Activated T-helper 17 cell treated with anti-CD3 and anti-CD28 coated beads, Interleukin-2, amount 50 U/mL, for 72 hours (primary cell): Measurements from ENCODE around the gene ME3. TPM values are rescaled to one million over a fixed set of nuclear protein-coding genes. Genes with fewer than 3 reads are reported as not detected.

ENCODE experiments used
- ATAC-seq: fragments of 150-1000 bp; cut with Tn5 transposase; replicated peaks from 2 replicates; pipeline ENCODE4 v1.10.0; 2021; ENCODE audit warnings: mild to moderate bottlenecking, moderate library complexity
- H3K27ac Mint-ChIP-seq: one replicate; pipeline ENCODE4 v1.8.0; 2022; ENCODE audit warnings: mixed read lengths
- H3K27me3 Mint-ChIP-seq: one replicate; pipeline ENCODE4 v1.8.0; 2022; ENCODE audit warnings: mixed read lengths
- H3K36me3 Mint-ChIP-seq: one replicate; pipeline ENCODE4 v1.8.0; 2022; ENCODE audit warnings: low read depth, mild to moderate bottlenecking, mixed read lengths
- H3K4me1 Mint-ChIP-seq: one replicate; pipeline ENCODE4 v1.8.0; 2022; ENCODE audit warnings: mixed read lengths
- H3K4me3 Mint-ChIP-seq: one replicate; pipeline ENCODE4 v1.8.0; 2022; ENCODE audit warnings: mild to moderate bottlenecking, mixed read lengths
- H3K9me3 Mint-ChIP-seq: one replicate; pipeline ENCODE4 v1.8.0; 2022; ENCODE audit warnings: mixed read lengths
- total RNA-seq, 2 donors: library from RNA; stranded (reverse); gene quantifications; one replicate each; pipeline ENCODE4 v1.2.3, GENCODE V29; 2022

Gene ME3
- total RNA-seq, 2 donors from 2014 or later, result 1.5 to 2.9 TPM

- Mint-ChIP-seq H3K4me3 (no peak overlapping the region), H3K36me3 (no peaks in the 10 kb centered on the region), H3K4me1 (no peaks in the 10 kb centered on the region), H3K27me3 (peaks cover 6% of the 10 kb centered on the region), H3K9me3 (no peaks in the 10 kb centered on the region), H3K27ac (no peak overlapping the region)
- no peak for ATAC-seq
These were observed 6.4 kb upstream of the ME3 start for GRCh38 chr11:86678823-86679222.

GRCh38 chr11:86678296-86678695 is 5.9 kb upstream of the ME3 start:
- no peaks in the 10 kb centered on the region for H3K9me3 Mint-ChIP-seq
- no peaks in the 10 kb centered on the region for H3K36me3 Mint-ChIP-seq
- peaks cover 6% of the 10 kb centered on the region for H3K27me3 Mint-ChIP-seq
- no peak overlapping the region for H3K4me3 Mint-ChIP-seq
- ATAC-seq, result no peak
- no peaks in the 10 kb centered on the region for H3K4me1 Mint-ChIP-seq
- H3K27ac Mint-ChIP-seq, result no peak overlapping the region

GRCh38 chr11:86676533-86677154 is 4.2 kb upstream of the ME3 start:
- Mint-ChIP-seq H3K4me1 (no peaks in the 10 kb centered on the region), H3K36me3 (no peaks in the 10 kb centered on the region), H3K4me3 (no peak overlapping the region), H3K9me3 (no peaks in the 10 kb centered on the region), H3K27me3 (peaks cover 3% of the 10 kb centered on the region), H3K27ac (no peak overlapping the region)
- no peak for ATAC-seq

GRCh38 chr11:86676010-86676409 is 3.6 kb upstream of the ME3 start:
- Mint-ChIP-seq H3K4me1 (no peaks in the 10 kb centered on the region), H3K27ac (no peak overlapping the region), H3K36me3 (no peaks in the 10 kb centered on the region), H3K27me3 (peaks cover 6% of the 10 kb centered on the region), H3K4me3 (no peak overlapping the region), H3K9me3 (no peaks in the 10 kb centered on the region)
- no peak for ATAC-seq

GRCh38 chr11:86675017-86675416 is 2.6 kb upstream of the ME3 start:
- Mint-ChIP-seq H3K27me3 (peaks cover 6% of the 10 kb centered on the region), H3K9me3 (no peaks in the 10 kb centered on the region), H3K27ac (no peak overlapping the region), H3K36me3 (no peaks in the 10 kb centered on the region), H3K4me3 (no peak overlapping the region), H3K4me1 (no peaks in the 10 kb centered on the region)
- no peak for ATAC-seq

- no peaks in the 10 kb centered on the region for H3K36me3 Mint-ChIP-seq
- ATAC-seq, result no peak
- H3K4me1 Mint-ChIP-seq, result no peaks in the 10 kb centered on the region
- H3K27me3 Mint-ChIP-seq, result peaks cover 9% of the 10 kb centered on the region
- no peaks in the 10 kb centered on the region for H3K9me3 Mint-ChIP-seq
- H3K4me3 Mint-ChIP-seq, result no peak overlapping the region
- H3K27ac Mint-ChIP-seq, result no peak overlapping the region
These were observed 1.7 kb upstream of the ME3 start for GRCh38 chr11:86673872-86674750.

GRCh38 chr11:86673055-86673843 is 833 bp upstream of the ME3 start:
- Mint-ChIP-seq H3K9me3 (no peaks in the 10 kb centered on the region), H3K36me3 (no peaks in the 10 kb centered on the region), H3K27ac (no peak overlapping the region), H3K4me1 (no peaks in the 10 kb centered on the region), H3K4me3 (peak overlapping the region; percentile 78), H3K27me3 (peaks cover 9% of the 10 kb centered on the region)
- no peak for ATAC-seq

GRCh38 chr11:86671531-86672006 is 847 bp downstream of the ME3 start:
- Mint-ChIP-seq H3K36me3 (no peaks in the 10 kb centered on the region), H3K27me3 (peaks cover 18% of the 10 kb centered on the region), H3K9me3 (no peaks in the 10 kb centered on the region), H3K4me3 (peak overlapping the region; percentile 78), H3K27ac (peak overlapping the region; percentile 23), H3K4me1 (no peaks in the 10 kb centered on the region)
- ATAC-seq, result peak; percentile 59

- Mint-ChIP-seq H3K4me1 (no peaks in the 10 kb centered on the region), H3K4me3 (peak overlapping the region; percentile 78)
These were observed 1.5 kb downstream of the ME3 start for GRCh38 chr11:86670911-86671310.

GRCh38 chr11:86670181-86670580 is 2.2 kb downstream of the ME3 start:
- no peaks in the 10 kb centered on the region for H3K4me1 Mint-ChIP-seq
- H3K9me3 Mint-ChIP-seq, result no peaks in the 10 kb centered on the region
- H3K27ac Mint-ChIP-seq, result no peak overlapping the region
- H3K27me3 Mint-ChIP-seq, result peaks cover 19% of the 10 kb centered on the region
- no peaks in the 10 kb centered on the region for H3K36me3 Mint-ChIP-seq
- H3K4me3 Mint-ChIP-seq, result peak overlapping the region; percentile 78
- ATAC-seq, result no peak

More at GRCh38 chr11:86670911-86671310, 1.5 kb downstream of the ME3 start:
- H3K27ac Mint-ChIP-seq, result no peak overlapping the region
- H3K27me3 Mint-ChIP-seq, result peaks cover 19% of the 10 kb centered on the region
- no peaks in the 10 kb centered on the region for H3K9me3 Mint-ChIP-seq
- no peak for ATAC-seq
- no peaks in the 10 kb centered on the region for H3K36me3 Mint-ChIP-seq

- Mint-ChIP-seq H3K36me3 (no peaks in the 10 kb centered on the region), H3K9me3 (no peaks in the 10 kb centered on the region), H3K4me3 (no peak overlapping the region), H3K4me1 (no peaks in the 10 kb centered on the region), H3K27ac (no peak overlapping the region), H3K27me3 (peaks cover 19% of the 10 kb centered on the region)
- ATAC-seq, result no peak
These were observed 3.0 kb downstream of the ME3 start for GRCh38 chr11:86669424-86669823.

- H3K27ac Mint-ChIP-seq, result no peak overlapping the region
- H3K27me3 Mint-ChIP-seq, result peaks cover 19% of the 10 kb centered on the region
- no peaks in the 10 kb centered on the region for H3K36me3 Mint-ChIP-seq
- no peak overlapping the region for H3K4me3 Mint-ChIP-seq
- ATAC-seq, result no peak
- H3K9me3 Mint-ChIP-seq, result no peaks in the 10 kb centered on the region
- H3K4me1 Mint-ChIP-seq, result no peaks in the 10 kb centered on the region
These were observed 3.5 kb downstream of the ME3 start for GRCh38 chr11:86668929-86669328.

GRCh38 chr11:86666193-86666592 is 6.2 kb downstream of the ME3 start:
- Mint-ChIP-seq H3K9me3 (no peaks in the 10 kb centered on the region), H3K4me3 (no peak overlapping the region), H3K27me3 (peaks cover 14% of the 10 kb centered on the region), H3K27ac (no peak overlapping the region), H3K4me1 (no peaks in the 10 kb centered on the region), H3K36me3 (no peaks in the 10 kb centered on the region)
- no peak for ATAC-seq

- Mint-ChIP-seq H3K9me3 (no peaks in the 10 kb centered on the region), H3K27me3 (peaks cover 13% of the 10 kb centered on the region), H3K36me3 (no peaks in the 10 kb centered on the region), H3K4me3 (no peak overlapping the region), H3K27ac (no peak overlapping the region), H3K4me1 (no peaks in the 10 kb centered on the region)
- ATAC-seq, result no peak
These were observed 7.5 kb downstream of the ME3 start for GRCh38 chr11:86664930-86665329.
